ENCODE measurements around the gene ZMYM3.

- TF ChIP-seq EZH2 (IDR thresholded peaks at IDR 0.05; ENCODE audit: low read depth, unreplicated experiment), result no peak
- no peak for TF ChIP-seq CTCF (conservative IDR thresholded peaks at IDR 0.05; ENCODE audit: low read depth in 2 of 2)
- TF ChIP-seq POLR2AphosphoS5 (IDR thresholded peaks at IDR 0.05; ENCODE audit: low read depth), result no peak
- TF ChIP-seq, protein P1, sequence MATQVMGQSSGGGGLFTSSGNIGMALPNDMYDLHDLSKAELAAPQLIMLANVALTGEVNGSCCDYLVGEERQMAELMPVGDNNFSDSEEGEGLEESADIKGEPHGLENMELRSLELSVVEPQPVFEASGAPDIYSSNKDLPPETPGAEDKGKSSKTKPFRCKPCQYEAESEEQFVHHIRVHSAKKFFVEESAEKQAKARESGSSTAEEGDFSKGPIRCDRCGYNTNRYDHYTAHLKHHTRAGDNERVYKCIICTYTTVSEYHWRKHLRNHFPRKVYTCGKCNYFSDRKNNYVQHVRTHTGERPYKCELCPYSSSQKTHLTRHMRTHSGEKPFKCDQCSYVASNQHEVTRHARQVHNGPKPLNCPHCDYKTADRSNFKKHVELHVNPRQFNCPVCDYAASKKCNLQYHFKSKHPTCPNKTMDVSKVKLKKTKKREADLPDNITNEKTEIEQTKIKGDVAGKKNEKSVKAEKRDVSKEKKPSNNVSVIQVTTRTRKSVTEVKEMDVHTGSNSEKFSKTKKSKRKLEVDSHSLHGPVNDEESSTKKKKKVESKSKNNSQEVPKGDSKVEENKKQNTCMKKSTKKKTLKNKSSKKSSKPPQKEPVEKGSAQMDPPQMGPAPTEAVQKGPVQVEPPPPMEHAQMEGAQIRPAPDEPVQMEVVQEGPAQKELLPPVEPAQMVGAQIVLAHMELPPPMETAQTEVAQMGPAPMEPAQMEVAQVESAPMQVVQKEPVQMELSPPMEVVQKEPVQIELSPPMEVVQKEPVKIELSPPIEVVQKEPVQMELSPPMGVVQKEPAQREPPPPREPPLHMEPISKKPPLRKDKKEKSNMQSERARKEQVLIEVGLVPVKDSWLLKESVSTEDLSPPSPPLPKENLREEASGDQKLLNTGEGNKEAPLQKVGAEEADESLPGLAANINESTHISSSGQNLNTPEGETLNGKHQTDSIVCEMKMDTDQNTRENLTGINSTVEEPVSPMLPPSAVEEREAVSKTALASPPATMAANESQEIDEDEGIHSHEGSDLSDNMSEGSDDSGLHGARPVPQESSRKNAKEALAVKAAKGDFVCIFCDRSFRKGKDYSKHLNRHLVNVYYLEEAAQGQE (IDR thresholded peaks at IDR 0.05; ENCODE audit: unreplicated experiment), result no peak
- no peak for TF ChIP-seq ZNF462 (CRISPR knock-in tag; IDR thresholded peaks at IDR 0.05)
- no peak for TF ChIP-seq ZNF114 (CRISPR knock-in tag; IDR thresholded peaks at IDR 0.05)
- no peak for TF ChIP-seq EZH2phosphoT487 (IDR thresholded peaks at IDR 0.05; ENCODE audit: unreplicated experiment)
These were observed 57.8 kb downstream of the ZMYM3 start for GRCh38 chrX:71195964-71196649.
